Thoracic aorta (tissue), 2 donors: Measurements from ENCODE around the gene ZFHX2. TPM values are rescaled to one million over a fixed set of nuclear protein-coding genes. Genes with fewer than 3 reads are reported as not detected.

Source experiments
- ATAC-seq: fragments of 150-250 bp; one replicate; pipeline ENCODE4 v1.8.0; 2017; ENCODE audit warnings: low read depth; ENCODE audit not compliant: insufficient number of reproducible peaks, low FRiP score
- DNase-seq: peaks from one replicate; pipeline ENCODE4 v3.0.0-alpha.2; 2020; ENCODE audit warnings: low spot score
- H3K27ac ChIP-seq, 2 donors: fragments of 200-600 bp; sonication (generic); 1 replicate in 1 of 2; 2 replicates in 1 of 2; pipeline ENCODE4 v1.5.1; 2016; ENCODE audit warnings: mild to moderate bottlenecking in 2 of 2, moderate library complexity in 2 of 2
- H3K27me3 ChIP-seq: fragments of 200-600 bp; sonication (generic); replicated peaks from 2 replicates; pipeline ENCODE4 v1.6.0; 2016; ENCODE audit warnings: mild to moderate bottlenecking; ENCODE audit not compliant: insufficient read depth
- H3K36me3 ChIP-seq: fragments of 200-600 bp; sonication (generic); one replicate; pipeline ENCODE4 v1.5.1; 2016
- H3K4me1 ChIP-seq, 2 donors: fragments of 200-600 bp; sonication (generic); 1 replicate in 1 of 2; 2 replicates in 1 of 2; pipeline versions ENCODE4 v1.5.1 to v1.6.0; 2016; ENCODE audit warnings: low read depth in 2 of 2, mild to moderate bottlenecking in 1 of 2; ENCODE audit not compliant: control insufficient read depth in 1 of 2
- H3K4me3 ChIP-seq: fragments of 200-600 bp; sonication (generic); 2 replicates; pipeline ENCODE4 v1.5.1; 2016; ENCODE audit warnings: mild to moderate bottlenecking
- H3K9me3 ChIP-seq: fragments of 200-600 bp; sonication (generic); 2 replicates; pipeline ENCODE4 v1.5.1; 2016
- total RNA-seq, 2 donors: library from RNA; depleted of rRNA; stranded (reverse); fragments of >200 nt; gene quantifications; one replicate each; pipeline versions ENCODE4 v1.1.0 to v1.2.3, GENCODE V29; 2016
- TF ChIP-seq, protein P1 (sequence below): fragments of 200-600 bp; sonication (generic); IDR thresholded peaks from one replicate; pipeline ENCODE4 v1.5.1; 2019; ENCODE audit warnings: antibody characterized with exemption

The ZFHX2 gene
- total RNA-seq, 2 donors from 2014 or later, result 0.49 to 1.5 TPM

GRCh38 chr14:23530375-23531055 lies 21.1 kb downstream of the ZFHX2 start:
- Histone ChIP-seq H3K9me3 (no peaks in the 10 kb centered on the region), H3K27ac (no peak overlapping the region), H3K36me3 (no peaks in the 10 kb centered on the region), H3K4me1 (no peaks in the 10 kb centered on the region), H3K27me3 (no peaks in the 10 kb centered on the region), H3K4me3 (no peak overlapping the region)
- TF ChIP-seq, protein P1, sequence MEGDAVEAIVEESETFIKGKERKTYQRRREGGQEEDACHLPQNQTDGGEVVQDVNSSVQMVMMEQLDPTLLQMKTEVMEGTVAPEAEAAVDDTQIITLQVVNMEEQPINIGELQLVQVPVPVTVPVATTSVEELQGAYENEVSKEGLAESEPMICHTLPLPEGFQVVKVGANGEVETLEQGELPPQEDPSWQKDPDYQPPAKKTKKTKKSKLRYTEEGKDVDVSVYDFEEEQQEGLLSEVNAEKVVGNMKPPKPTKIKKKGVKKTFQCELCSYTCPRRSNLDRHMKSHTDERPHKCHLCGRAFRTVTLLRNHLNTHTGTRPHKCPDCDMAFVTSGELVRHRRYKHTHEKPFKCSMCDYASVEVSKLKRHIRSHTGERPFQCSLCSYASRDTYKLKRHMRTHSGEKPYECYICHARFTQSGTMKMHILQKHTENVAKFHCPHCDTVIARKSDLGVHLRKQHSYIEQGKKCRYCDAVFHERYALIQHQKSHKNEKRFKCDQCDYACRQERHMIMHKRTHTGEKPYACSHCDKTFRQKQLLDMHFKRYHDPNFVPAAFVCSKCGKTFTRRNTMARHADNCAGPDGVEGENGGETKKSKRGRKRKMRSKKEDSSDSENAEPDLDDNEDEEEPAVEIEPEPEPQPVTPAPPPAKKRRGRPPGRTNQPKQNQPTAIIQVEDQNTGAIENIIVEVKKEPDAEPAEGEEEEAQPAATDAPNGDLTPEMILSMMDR, result no peak
- no peak for DNase-seq
- ATAC-seq, result no peak

GRCh38 chr14:23529016-23529415 lies 22.5 kb downstream of the ZFHX2 start:
- Histone ChIP-seq H3K9me3 (no peaks in the 10 kb centered on the region), H3K4me1 (no peaks in the 10 kb centered on the region), H3K27ac (no peak overlapping the region), H3K36me3 (no peaks in the 10 kb centered on the region), H3K4me3 (no peak overlapping the region), H3K27me3 (no peaks in the 10 kb centered on the region)
- TF ChIP-seq, protein P1, result no peak
- no peak for ATAC-seq
- DNase-seq, result no peak

DNA sequence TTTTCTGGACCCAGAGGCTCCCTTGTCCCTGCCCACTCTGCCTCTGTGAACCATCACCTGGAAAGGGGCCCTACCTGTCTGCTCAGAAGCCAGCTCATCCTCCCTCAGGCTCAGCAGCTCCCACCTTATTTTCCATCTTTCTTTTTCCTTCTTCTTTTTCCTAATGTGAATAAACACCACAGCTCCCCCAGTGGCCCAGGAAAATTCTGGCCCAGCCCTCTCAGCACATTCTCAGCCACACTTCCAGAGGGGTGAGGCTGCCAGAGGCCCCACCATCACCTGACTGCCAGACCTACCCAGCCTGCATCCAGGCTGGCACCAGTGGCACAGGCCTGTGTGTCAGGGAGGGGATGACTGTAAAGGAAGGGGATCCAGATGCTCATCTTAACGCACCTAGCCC lies 23.0 kb downstream of the ZFHX2 start:
- Histone ChIP-seq H3K36me3 (no peaks in the 10 kb centered on the region), H3K9me3 (no peaks in the 10 kb centered on the region), H3K4me1 (no peaks in the 10 kb centered on the region), H3K4me3 (no peak overlapping the region), H3K27me3 (no peaks in the 10 kb centered on the region), H3K27ac (no peak overlapping the region)
- no peak for ATAC-seq
- TF ChIP-seq, protein P1, result no peak
- DNase-seq, result no peak

GRCh38 chr14:23525611-23526010 lies 26.0 kb downstream of the ZFHX2 start:
- Histone ChIP-seq H3K27me3 (no peaks in the 10 kb centered on the region), H3K4me1 (no peaks in the 10 kb centered on the region), H3K9me3 (no peaks in the 10 kb centered on the region), H3K27ac (no peak overlapping the region), H3K4me3 (no peak overlapping the region), H3K36me3 (no peaks in the 10 kb centered on the region)
- TF ChIP-seq, protein P1, result no peak
- DNase-seq, result no peak
- ATAC-seq, result no peak

- H3K36me3 ChIP-seq, result no peaks in the 10 kb centered on the region
- TF ChIP-seq, protein P1, result no peak
- no peak for ATAC-seq
These were observed 26.6 kb downstream of the ZFHX2 start for GRCh38 chr14:23524954-23525353.

More at GRCh38 chr14:23524954-23525353, 26.6 kb downstream of the ZFHX2 start:
- H3K4me1 ChIP-seq, result no peaks in the 10 kb centered on the region
- no peak for DNase-seq
- H3K4me3 ChIP-seq, result no peak overlapping the region
- no peak overlapping the region for H3K27ac ChIP-seq
- no peaks in the 10 kb centered on the region for H3K9me3 ChIP-seq
- no peaks in the 10 kb centered on the region for H3K27me3 ChIP-seq
